Mononuclear cell (primary cell): ENCODE results near the gene MDM2. TPM values are rescaled to one million over a fixed set of nuclear protein-coding genes. Genes with fewer than 3 reads are reported as not detected.

ENCODE experiments used
- H3K27me3 ChIP-seq: 2 replicates; pipeline ENCODE4 v1.6.0; 2011; ENCODE audit warnings: low read length, control low read depth; ENCODE audit not compliant: insufficient read depth
- H3K4me1 ChIP-seq: 2 replicates; pipeline ENCODE4 v1.5.1; 2011; ENCODE audit warnings: mild to moderate bottlenecking, low read length, control low read depth; ENCODE audit not compliant: insufficient read depth
- H3K4me3 ChIP-seq: 2 replicates; pipeline ENCODE4 v1.5.1; 2011; ENCODE audit warnings: mild to moderate bottlenecking, low read length, moderate library complexity
- H3K9me3 ChIP-seq: 2 replicates; pipeline ENCODE4 v1.5.1; 2011; ENCODE audit warnings: low read depth, mild to moderate bottlenecking, control low read depth, low read length
- total RNA-seq: library from RNA; depleted of rRNA; stranded (reverse); fragments of >200 nt; gene quantifications from one replicate; pipeline ENCODE4 v1.2.3, GENCODE V29; 2012

Gene MDM2
- total RNA-seq, 1 donor: 109 TPM

DNA sequence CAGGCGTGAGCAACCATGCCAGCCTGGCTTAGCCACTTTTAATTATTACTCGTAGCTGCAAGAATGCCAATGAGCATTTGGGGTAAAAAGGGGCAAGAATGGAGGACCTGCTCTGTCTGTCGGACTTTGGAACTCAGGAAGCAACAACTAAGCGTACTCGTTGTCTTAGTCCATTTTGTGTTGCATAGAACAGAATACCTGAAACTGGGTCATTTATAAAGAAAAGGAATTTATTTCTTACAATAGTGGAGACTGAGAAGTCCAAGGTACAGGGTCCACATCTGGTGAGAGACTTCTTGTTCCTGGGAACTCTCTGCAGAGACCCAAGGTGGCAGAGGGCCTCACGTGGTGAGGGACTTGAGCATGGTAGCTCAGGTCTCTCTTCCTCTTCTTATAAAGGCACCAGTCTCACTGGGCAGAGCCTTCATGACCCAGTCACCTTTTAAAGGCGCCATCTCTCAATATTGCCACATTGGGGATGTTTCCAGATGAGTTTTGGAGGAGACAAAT, 32.8 kb upstream of the MDM2 start:
- Histone ChIP-seq H3K4me3 (no peak overlapping the region), H3K4me1 (peaks cover 3% of the 10 kb centered on the region), H3K27me3 (no peaks in the 10 kb centered on the region), H3K9me3 (no peaks in the 10 kb centered on the region)

DNA sequence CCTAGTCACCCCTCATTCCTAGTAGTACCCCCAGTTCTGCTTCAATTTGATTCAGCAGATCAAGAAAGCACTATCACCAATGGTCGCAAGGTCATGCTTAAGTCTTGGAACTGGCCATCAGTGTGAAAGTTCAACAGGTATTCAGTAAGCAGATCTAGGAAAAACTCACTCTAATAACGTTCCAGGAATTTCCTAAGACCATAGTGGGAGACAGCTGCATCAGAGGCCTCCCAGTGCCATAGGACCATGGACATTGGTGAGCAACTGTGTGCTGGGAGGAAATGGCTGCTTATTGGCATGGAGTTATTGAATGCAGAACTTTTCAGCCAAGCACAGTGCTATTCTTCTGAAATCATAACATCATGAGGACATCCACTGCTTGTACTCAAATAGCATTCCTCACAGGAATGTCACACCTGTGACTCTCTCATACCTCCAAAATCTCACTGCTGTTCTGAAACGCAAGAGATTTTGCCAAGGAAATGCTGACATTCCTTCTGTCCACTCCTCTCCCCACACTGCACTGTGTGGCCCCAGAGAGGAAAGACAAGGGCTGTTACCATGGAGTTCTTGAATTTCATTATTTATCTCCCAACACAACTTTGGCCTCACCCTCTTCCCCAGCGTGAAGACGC, 30.9 kb upstream of the MDM2 start:
- Histone ChIP-seq H3K27me3 (no peaks in the 10 kb centered on the region), H3K4me3 (no peak overlapping the region), H3K9me3 (no peaks in the 10 kb centered on the region), H3K4me1 (peaks cover 3% of the 10 kb centered on the region)

DNA sequence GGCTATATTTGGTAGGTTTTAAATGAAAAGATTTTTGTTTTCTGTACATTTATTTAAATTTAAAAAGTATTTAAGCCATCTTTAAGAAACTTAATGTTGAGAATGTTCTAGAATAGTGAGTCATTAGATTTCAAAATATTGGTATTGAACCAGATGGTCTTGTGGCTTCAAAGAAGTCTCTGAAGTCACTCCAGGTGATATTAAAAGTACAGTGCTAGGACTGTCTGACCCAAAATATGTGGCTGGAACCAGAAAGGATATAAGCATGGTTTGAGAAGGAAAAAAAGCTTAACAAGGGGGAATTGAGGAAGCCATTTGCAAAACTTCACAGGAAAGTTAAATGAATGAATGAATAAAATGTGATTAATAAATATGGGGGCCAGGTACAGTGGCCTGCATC, 28.7 kb upstream of the MDM2 start:
- H3K4me1 ChIP-seq: peaks cover 10% of the 10 kb centered on the region
- H3K9me3 ChIP-seq: no peaks in the 10 kb centered on the region

DNA sequence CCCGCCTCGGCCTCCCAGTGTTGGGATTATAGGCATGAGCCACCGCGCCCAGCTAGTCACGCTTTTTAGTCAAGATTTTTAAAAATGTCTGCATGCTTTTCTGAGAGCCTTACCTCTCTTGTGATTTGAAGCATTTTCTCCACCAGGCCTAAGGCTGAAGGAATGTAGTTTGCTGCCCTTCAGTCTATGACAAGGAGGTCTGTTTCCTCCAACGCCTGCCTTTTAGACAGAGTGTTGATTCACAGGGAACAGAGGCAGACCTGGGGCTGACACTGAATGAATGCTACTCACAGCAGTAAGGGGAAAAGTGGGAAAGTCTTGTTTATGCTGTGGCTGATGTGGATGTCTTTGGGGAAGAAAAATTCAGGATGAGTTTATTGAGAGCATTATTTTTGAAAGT, 27.2 kb upstream of the MDM2 start:
- H3K27me3 ChIP-seq: no peaks in the 10 kb centered on the region

More for the DNA sequence above, 28.7 kb upstream of the MDM2 start:
- no peak overlapping the region for H3K4me3 ChIP-seq
- H3K27me3 ChIP-seq: no peaks in the 10 kb centered on the region

GRCh38 chr12:68781728-68782127, 26.2 kb upstream of the MDM2 start:
- H3K27me3 ChIP-seq: no peaks in the 10 kb centered on the region
- H3K4me1 ChIP-seq: peaks cover 35% of the 10 kb centered on the region
- H3K9me3 ChIP-seq: no peaks in the 10 kb centered on the region
- no peak overlapping the region for H3K4me3 ChIP-seq

More for the DNA sequence above, 27.2 kb upstream of the MDM2 start:
- no peaks in the 10 kb centered on the region for H3K9me3 ChIP-seq
- H3K4me1 ChIP-seq: peaks cover 25% of the 10 kb centered on the region
- H3K4me3 ChIP-seq: no peak overlapping the region

DNA sequence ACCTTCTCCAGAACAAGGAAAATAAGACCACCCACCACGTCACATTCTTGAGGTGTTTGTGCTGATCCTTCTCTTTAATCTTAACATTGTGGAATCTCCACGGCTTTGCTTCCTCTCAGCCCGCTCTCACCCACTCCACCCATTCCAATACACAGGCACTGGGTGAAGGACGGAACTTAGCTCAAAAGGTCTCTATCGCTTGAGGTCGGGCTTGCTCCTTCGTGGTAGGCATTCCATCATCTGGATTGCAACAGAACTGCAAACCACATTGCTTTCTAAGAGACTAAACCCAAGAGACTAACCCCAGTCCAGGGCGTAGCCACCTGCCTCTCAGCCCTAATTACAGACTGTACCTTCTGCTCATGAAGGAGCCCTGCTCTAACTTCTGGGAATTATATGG, 24.0 kb upstream of the MDM2 start:
- H3K4me1 ChIP-seq: peaks cover 56% of the 10 kb centered on the region
- H3K27me3 ChIP-seq: no peaks in the 10 kb centered on the region
- H3K4me3 ChIP-seq: no peak overlapping the region
- H3K9me3 ChIP-seq: no peaks in the 10 kb centered on the region

DNA sequence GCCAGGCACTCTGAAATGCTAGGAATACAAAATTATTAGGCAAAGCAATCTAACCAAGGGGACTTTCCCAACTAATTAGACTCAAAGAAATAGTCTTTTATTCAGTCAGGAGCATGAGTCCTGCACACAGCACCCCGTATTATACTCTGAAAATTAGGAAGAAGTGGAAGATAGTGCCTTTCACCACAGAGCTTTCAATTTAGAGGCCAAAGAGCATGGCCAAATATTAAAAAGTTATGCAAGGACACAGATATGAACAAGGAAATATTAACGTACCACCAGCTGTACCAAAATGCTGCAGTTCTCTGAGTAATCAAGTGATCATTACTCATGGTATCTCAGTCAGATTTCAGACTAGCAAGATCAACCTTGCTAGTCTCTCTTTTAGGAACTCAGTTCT, 22.6 kb upstream of the MDM2 start:
- no peaks in the 10 kb centered on the region for H3K27me3 ChIP-seq
- no peak overlapping the region for H3K4me3 ChIP-seq
- no peaks in the 10 kb centered on the region for H3K9me3 ChIP-seq
- peaks cover 60% of the 10 kb centered on the region for H3K4me1 ChIP-seq

GRCh38 chr12:68785823-68786222, 22.2 kb upstream of the MDM2 start:
- H3K9me3 ChIP-seq: no peaks in the 10 kb centered on the region
- H3K4me1 ChIP-seq: peaks cover 60% of the 10 kb centered on the region
- no peaks in the 10 kb centered on the region for H3K27me3 ChIP-seq
- H3K4me3 ChIP-seq: no peak overlapping the region

- H3K4me3 ChIP-seq: no peak overlapping the region
- peaks cover 60% of the 10 kb centered on the region for H3K4me1 ChIP-seq
- no peaks in the 10 kb centered on the region for H3K9me3 ChIP-seq
- no peaks in the 10 kb centered on the region for H3K27me3 ChIP-seq
Measured at GRCh38 chr12:68786929-68787328, 21.0 kb upstream of the MDM2 start.

DNA sequence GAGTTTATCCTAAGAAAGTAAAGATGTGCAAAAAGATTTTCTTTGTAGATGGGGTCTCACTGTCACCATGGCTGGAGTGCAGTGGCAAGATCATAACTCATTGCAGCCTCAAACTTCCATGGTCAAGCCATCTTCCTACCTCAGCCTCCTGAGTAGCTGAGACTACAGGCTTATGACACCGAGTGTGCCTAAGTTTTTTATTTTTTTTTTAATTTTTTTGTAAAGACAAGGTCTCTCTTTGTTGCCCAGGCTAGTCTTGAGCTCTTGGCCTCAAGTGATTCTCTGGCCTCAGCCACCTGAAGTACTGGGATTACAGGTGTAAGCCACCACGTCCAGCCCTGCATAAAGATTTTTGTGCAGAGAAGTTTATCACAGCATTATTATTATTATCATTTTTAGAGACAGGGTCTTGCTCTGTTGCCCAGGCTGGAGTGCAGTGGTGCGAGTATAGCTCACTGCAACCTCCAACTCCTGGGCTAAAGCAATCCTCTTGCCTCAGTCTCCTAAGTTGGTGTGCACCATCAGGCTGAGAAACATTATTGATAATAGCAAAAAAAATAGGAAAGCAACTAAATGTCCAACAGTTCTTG, 19.3 kb upstream of the MDM2 start:
- no peaks in the 10 kb centered on the region for H3K27me3 ChIP-seq
- peaks cover 56% of the 10 kb centered on the region for H3K4me1 ChIP-seq
- no peak overlapping the region for H3K4me3 ChIP-seq
- no peaks in the 10 kb centered on the region for H3K9me3 ChIP-seq

DNA sequence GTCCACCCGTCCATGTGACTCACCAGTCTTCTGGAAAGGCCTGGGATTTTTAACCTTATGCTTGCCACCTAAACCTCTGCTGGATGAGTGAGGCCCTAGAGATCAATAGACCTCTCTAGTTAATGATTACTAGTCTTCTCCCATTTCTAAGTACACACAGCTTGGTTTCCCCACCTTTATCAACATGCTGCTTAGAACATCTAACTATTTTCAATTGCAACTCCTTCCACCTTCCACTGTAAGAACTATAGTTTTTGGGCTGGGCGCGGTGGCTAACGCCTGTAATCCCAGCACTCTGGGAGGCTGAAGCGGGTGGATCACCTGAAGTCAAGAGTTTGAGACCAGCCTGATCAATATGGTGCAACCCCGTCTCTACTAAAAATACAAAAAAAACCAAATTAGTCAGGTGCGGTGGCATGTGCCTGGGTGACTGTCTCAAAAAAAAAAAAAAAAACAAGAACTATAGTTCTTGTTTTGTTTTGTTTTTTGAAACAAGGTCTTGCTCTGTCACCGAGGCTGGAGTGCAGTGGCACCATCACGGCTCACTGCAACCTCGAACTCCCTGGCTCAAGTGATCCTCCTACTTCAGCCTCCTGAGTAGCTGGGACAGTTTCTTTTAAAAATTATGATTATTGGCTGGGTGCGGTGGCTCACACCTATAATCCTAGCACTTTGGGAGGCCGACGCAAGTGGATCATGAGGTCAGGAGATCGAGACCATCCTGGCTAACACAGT, 18.7 kb upstream of the MDM2 start:
- H3K27me3 ChIP-seq: no peaks in the 10 kb centered on the region
- peaks cover 50% of the 10 kb centered on the region for H3K4me1 ChIP-seq
- no peaks in the 10 kb centered on the region for H3K9me3 ChIP-seq
- no peak overlapping the region for H3K4me3 ChIP-seq

- Histone ChIP-seq H3K4me1 (peaks cover 40% of the 10 kb centered on the region), H3K9me3 (no peaks in the 10 kb centered on the region), H3K27me3 (no peaks in the 10 kb centered on the region), H3K4me3 (no peak overlapping the region)
Measured at GRCh38 chr12:68790081-68790951, 17.7 kb upstream of the MDM2 start.

DNA sequence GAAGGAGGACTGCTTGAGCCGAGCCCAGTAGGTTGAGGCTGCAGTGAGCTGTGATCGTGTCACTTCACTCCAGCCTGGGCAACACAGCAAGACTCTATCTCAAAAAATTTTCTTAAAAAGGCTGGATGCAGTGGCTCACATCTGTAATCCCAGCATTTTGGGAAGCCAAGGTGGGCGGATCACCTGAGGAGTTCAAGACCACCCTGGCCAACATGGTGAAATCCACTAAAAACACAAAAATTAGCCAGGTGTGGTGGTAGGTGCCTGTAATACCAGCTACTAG, 17.1 kb upstream of the MDM2 start:
- Histone ChIP-seq H3K27me3 (no peaks in the 10 kb centered on the region), H3K4me1 (peaks cover 34% of the 10 kb centered on the region), H3K9me3 (no peaks in the 10 kb centered on the region), H3K4me3 (no peak overlapping the region)

DNA sequence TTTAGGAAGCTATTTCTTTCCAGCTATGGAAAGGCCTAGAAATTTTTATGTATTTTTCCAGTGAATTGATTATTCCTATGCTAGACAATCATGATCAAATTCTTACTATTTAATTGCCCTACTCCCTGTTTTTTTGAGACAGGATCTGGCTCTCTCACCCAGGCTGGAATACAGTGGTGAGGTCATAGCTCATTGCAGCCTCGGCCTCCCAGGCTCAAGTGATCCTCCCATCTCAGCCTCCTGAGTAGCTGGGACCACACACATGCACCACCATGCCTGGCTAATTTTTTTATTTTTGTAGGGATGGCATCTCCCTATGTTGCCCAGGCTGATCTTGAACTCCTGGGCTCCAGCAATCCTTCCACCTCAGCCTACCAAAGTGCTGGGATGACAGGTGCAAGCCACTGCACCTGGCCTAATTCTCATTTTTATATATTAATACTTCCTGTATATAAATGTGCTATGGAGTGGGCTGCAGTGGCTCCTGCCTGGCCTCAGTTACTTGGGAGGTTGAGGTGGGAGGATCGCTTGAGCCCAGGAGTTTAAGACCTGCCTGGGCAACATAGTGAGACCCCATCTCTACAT, 16.0 kb upstream of the MDM2 start:
- Histone ChIP-seq H3K27me3 (no peaks in the 10 kb centered on the region), H3K9me3 (no peaks in the 10 kb centered on the region), H3K4me3 (no peak overlapping the region), H3K4me1 (peaks cover 23% of the 10 kb centered on the region)

DNA sequence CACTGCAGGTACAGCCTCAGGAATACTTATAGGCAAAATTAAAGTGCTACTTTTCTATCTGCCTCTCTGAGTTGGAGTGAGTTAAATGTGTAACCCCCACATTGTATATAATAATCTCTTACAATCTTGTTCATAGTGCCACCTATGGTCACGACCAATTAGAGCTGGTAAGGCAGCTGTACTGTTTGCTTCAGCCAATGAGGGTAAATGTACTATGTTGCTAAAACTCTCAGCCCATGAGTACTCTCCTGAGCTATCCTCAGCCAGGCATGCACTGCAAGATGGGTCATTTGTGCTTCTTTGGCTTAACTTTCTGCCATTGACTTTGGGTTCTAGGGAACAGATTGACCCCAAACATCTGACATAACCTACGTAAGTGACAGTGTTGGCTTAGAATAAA, 15.0 kb upstream of the MDM2 start:
- no peaks in the 10 kb centered on the region for H3K27me3 ChIP-seq
- peaks cover 13% of the 10 kb centered on the region for H3K4me1 ChIP-seq
- no peak overlapping the region for H3K4me3 ChIP-seq
- H3K9me3 ChIP-seq: no peaks in the 10 kb centered on the region
